ENCODE results near the gene MBP. TPM values are rescaled to one million over a fixed set of nuclear protein-coding genes. Genes with fewer than 3 reads are reported as not detected.

Gene MBP
- total RNA-seq, 2 donors from 2014 or later = 15.4 to 15.8 TPM

DNA sequence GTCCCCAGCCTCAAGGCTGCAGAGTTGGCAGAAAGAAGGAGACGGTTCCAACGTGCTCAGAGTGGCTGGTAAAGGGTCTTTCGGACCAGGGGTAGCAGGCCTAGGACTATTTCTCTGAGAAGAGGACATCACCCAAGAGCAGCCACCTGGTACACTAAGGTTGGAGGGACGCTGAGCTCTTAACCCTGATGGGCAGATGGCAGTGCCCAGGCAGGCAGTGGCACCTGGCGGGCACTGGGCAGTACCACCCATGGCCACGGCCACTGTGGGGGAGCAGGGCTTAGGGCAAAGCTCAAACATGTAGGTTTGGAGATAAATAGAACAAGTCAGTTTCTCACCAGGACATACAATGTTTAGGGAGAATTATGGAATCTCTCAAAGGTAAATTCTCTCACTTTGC, 53.5 kb downstream of the MBP start:
- DNase-seq (ENCODE audit: low spot score) = no peak
- peaks cover 0 to 20% of the 10 kb centered on the region in 2 donors for H3K4me1 ChIP-seq
- H3K27ac ChIP-seq = no peak overlapping the region
- H3K9me3 ChIP-seq = no peaks in the 10 kb centered on the region
- no peak for TF ChIP-seq CTCF (IDR thresholded peaks at IDR 0.05)
- H3K4me3 ChIP-seq = no peak overlapping the region
- H3K36me3 ChIP-seq = no peaks in the 10 kb centered on the region
- H3K27me3 ChIP-seq = no peaks in the 10 kb centered on the region

DNA sequence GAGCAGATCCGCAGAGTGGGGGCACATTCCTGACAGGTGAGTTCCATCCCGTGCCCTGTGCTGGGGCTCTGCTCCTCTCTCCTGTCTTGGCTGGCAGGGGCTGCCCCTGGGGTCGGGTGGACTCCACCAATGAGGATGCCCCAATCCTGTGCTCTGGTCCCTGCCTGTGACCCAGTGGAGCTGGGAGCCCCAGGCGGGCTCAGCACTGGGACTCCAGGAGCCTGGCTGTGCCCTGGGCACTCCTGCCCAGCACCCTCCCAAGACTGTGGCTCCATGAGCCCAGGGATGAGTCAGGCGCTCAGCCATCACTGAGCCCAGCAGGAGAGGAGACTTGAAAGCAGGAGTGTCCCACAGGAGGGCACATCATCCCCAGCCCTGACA, 53.9 kb downstream of the MBP start:
- no peak for TF ChIP-seq CTCF (IDR thresholded peaks at IDR 0.05)
- H3K27ac ChIP-seq = peak overlapping the region in 1 of 2 donors; percentile 16
- peaks cover 0 to 19% of the 10 kb centered on the region in 2 donors for H3K4me1 ChIP-seq
- H3K9me3 ChIP-seq = no peaks in the 10 kb centered on the region
- DNase-seq (ENCODE audit: low spot score) = no peak
- no peak overlapping the region for H3K4me3 ChIP-seq
- H3K36me3 ChIP-seq = no peaks in the 10 kb centered on the region
- H3K27me3 ChIP-seq = no peaks in the 10 kb centered on the region

DNA sequence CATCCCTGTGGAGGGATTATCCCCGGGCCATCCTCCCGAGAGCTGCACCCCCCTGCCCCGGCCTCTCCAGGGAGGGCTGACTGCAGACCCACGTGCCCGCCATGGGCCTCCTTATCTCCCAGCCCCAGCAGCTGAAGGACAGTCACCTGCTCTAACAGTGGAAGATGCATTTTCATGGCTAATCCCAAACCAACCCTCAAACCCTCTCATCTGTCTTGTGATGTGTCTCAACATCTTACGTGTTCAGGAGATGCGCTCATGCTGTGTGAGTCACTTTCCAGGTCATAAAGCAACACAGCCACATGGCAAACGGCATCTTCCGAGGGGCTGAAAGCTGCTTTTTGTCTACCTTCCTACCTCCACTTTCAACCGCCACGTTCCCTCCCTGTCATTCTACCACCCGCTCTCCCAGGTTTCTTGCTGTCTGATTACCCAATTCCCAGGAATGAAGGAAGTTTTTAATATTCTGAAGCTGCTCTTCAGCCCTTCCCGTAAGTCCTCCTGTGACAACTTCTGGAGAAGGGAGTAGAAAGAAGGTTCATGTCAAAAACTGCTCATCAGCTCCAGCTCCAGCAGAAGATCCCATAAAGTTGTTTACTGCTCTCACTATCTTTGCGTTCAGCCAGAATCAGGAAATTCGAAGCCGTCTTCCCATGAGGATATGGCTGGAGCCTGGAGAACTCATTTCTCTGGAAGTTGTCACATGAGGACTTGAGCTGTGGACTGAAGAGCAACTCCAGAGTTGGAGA, 54.5 kb downstream of the MBP start:
- no peak for TF ChIP-seq CTCF (IDR thresholded peaks at IDR 0.05)
- no peaks in the 10 kb centered on the region for H3K27me3 ChIP-seq
- H3K9me3 ChIP-seq = no peaks in the 10 kb centered on the region
- H3K27ac ChIP-seq = peak overlapping the region in 1 of 2 donors; percentile 16
- no peak overlapping the region for H3K4me3 ChIP-seq
- peaks cover 0 to 19% of the 10 kb centered on the region in 2 donors for H3K4me1 ChIP-seq
- H3K36me3 ChIP-seq = no peaks in the 10 kb centered on the region
- no peak for DNase-seq (ENCODE audit: low spot score)

GRCh38 chr18:77077401-77077800, 55.2 kb downstream of the MBP start:
- Histone ChIP-seq H3K27ac (no peak overlapping the region), H3K4me3 (no peak overlapping the region), H3K36me3 (no peaks in the 10 kb centered on the region), H3K4me1 (peaks cover 0 to 24% of the 10 kb centered on the region in 2 donors), H3K9me3 (no peaks in the 10 kb centered on the region), H3K27me3 (no peaks in the 10 kb centered on the region)
- no peak for DNase-seq (ENCODE audit: low spot score)
- TF ChIP-seq CTCF (IDR thresholded peaks at IDR 0.05) = no peak

DNA sequence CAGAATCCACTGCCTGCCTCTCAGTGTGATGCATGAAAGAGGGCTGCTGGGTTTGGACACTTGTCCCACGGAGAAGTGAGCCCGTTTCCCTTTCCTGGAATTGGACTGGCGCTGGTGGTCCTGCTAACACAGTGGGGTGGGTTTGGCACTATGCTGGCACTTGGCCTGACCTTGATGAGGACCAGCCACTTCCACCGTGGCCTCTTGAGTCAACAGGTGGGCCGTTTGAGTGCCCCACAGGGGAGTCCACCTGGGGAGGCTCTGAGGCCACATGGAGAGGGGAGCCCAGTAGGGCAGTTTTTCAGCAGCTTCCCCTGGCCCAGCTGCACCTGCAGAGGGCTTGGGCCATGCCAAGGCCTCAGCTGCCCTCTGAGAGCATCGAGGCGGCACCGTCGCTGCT, 56.5 kb downstream of the MBP start:
- Histone ChIP-seq H3K9me3 (no peaks in the 10 kb centered on the region), H3K36me3 (no peaks in the 10 kb centered on the region), H3K27me3 (no peaks in the 10 kb centered on the region), H3K27ac (no peak overlapping the region), H3K4me3 (no peak overlapping the region), H3K4me1 (peaks cover 0 to 37% of the 10 kb centered on the region in 2 donors)
- TF ChIP-seq CTCF (IDR thresholded peaks at IDR 0.05) = no peak
- DNase-seq (ENCODE audit: low spot score) = no peak

DNA sequence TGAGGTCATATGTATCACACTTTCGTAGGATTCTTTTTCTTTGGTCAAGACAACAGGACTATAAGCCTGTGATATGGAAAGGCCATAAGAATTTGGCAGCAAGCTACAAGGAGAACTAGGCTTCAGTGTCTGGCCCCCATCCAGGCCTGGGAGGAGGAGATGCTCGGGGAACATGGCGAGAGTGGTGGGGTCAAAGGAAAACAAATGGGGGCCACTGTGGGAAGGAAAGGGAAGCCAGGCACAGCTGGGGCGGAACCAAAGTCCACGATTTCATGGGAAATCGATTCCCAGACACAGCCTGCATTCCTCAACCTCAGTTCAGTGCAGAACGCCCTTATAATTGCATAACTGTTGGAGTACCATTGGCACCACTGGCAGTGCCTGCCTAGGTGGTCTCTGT, 58.2 kb downstream of the MBP start:
- DNase-seq (ENCODE audit: low spot score) = no peak
- H3K27me3 ChIP-seq = no peaks in the 10 kb centered on the region
- no peaks in the 10 kb centered on the region for H3K9me3 ChIP-seq
- H3K27ac ChIP-seq = no peak overlapping the region
- H3K4me3 ChIP-seq = no peak overlapping the region
- peaks cover 0 to 37% of the 10 kb centered on the region in 2 donors for H3K4me1 ChIP-seq
- TF ChIP-seq CTCF (IDR thresholded peaks at IDR 0.05) = no peak
- H3K36me3 ChIP-seq = no peaks in the 10 kb centered on the region

All from right atrium auricular region (tissue), 2 donors.